ENCODE measurements around the gene GTF2H2. TPM values are rescaled to one million over a fixed set of nuclear protein-coding genes. Genes with fewer than 3 reads are reported as not detected.
"Not testable (repeated sequence)": the region's sequence is repeated elsewhere in the genome, so short reads cannot be mapped to it uniquely, and the experiment has no call there.

GTF2H2 gene
- total and polyA plus RNA-seq, 2 of the 4 experiments (the other 2 are of a cell fraction): 13.9 to 18.1 TPM

DNA sequence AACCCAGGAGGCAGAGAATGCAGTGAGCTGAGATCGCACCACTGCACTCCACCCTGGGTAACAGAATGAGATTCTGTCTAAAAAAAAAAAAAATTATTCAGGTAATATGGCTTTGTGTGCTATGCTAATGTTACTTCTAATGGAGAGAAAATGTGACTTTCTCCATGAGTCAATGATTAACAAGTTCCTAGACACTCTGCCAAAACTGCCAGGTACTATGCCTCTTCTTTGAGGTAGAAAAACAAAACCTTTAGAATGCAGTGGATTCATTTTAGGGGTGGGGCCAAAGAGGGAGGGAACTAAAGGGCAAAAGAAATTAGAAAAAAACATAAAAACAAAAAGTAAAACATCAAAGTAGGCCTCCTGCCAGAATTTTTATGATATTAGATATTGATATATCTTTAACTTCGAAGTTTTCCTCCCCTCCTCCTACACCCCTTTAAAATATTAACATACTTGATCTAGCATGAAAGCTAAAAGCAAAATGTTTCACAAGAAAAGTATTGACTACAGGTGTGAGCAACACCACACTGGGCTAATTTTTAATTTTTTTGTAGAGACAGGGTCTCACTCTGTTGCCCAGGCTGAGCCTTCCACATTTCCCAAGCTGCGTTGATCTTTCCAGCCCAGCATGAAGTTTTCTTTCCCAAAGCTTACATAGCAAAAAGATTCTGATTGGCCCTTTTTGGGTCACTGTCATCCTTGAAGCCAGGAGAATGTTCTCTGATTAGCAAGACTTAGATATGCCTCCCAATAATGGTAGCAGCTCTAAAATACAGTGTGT lies 17.0 kb upstream of the GTF2H2 start:
- H3K23ac ChIP-seq (ENCODE audit: low read depth, low read length); H3K4ac ChIP-seq (ENCODE audit: low read depth, low read length); dilution Hi-C loops (cut with HindIII; ENCODE audit: low sequenced_read_pairs, unreplicated experiment); CTCF ChIA-PET; H3K36me3 ChIP-seq (ENCODE audit: control insufficient read depth, insufficient read depth, low read length); intact Hi-C loops (cut with micrococcal nuclease); ATAC-seq (ENCODE audit: low read depth); H3K4me2 ChIP-seq (ENCODE audit: low read depth, low read length); H3K56ac ChIP-seq (ENCODE audit: extremely low read depth, insufficient read depth, low read length); H2BK15ac ChIP-seq (ENCODE audit: low read depth, low read length); H3K14ac ChIP-seq (replicated peaks; ENCODE audit: low read depth, low read length); H3K9me3 ChIP-seq (ENCODE audit: control insufficient read depth, insufficient read depth, low read length); DNase-seq; H2AK9ac ChIP-seq (replicated peaks; ENCODE audit: low read depth, low read length, poor library complexity); H2BK5ac ChIP-seq (ENCODE audit: low read depth, low read length, poor library complexity, severe bottlenecking); H3K4me1 ChIP-seq (ENCODE audit: control insufficient read depth, insufficient read depth, low read length); H3K18ac ChIP-seq (ENCODE audit: low read depth, low read length); in situ Hi-C loops (cut with MboI; ENCODE audit: low sequenced_read_pairs); H2AFZ ChIP-seq (replicated peaks; ENCODE audit: low read length, poor library complexity); H2BK20ac ChIP-seq (ENCODE audit: low read depth, low read length); H3K9me1 ChIP-seq (ENCODE audit: insufficient read depth, low read length); H4K91ac ChIP-seq (ENCODE audit: insufficient read depth, low read depth, low read length); BruUV-seq (replicated peaks); POLR2A ChIA-PET (ENCODE audit: unreplicated experiment); H3K4me3 ChIP-seq (ENCODE audit: insufficient read depth, low read depth, low read length); H4K5ac ChIP-seq (ENCODE audit: low read depth, low read length); H4K20me1 ChIP-seq (ENCODE audit: insufficient read depth, low read length); H3K79me1 ChIP-seq (ENCODE audit: low read depth in 1 of 2, low read length in 2 of 2); H2AK5ac ChIP-seq (ENCODE audit: low read depth, low read length); H3K27ac ChIP-seq (ENCODE audit: insufficient read depth, low read length); H2BK120ac ChIP-seq (ENCODE audit: low read depth, low read length); H4K8ac ChIP-seq (ENCODE audit: low read depth in 2 of 2, low read length in 2 of 2); H3K9ac ChIP-seq (ENCODE audit: low read depth, low read length); H3K27me3 ChIP-seq (ENCODE audit: control insufficient read depth, insufficient read depth, low read length): not testable (repeated sequence)
- WGBS, 2 experiments (ENCODE audit: extremely low coverage in 2 of 2, insufficient read length in 1 of 2): no CpG with 5 or more reads among the region's 3 CpGs

- H3K18ac ChIP-seq (ENCODE audit: low read depth, low read length); H3K9ac ChIP-seq (ENCODE audit: low read depth, low read length); H3K27ac ChIP-seq (ENCODE audit: insufficient read depth, low read length); H3K23ac ChIP-seq (ENCODE audit: low read depth, low read length); H2AK5ac ChIP-seq (ENCODE audit: low read depth, low read length); H3K4me1 ChIP-seq (ENCODE audit: control insufficient read depth, insufficient read depth, low read length); POLR2A ChIA-PET (ENCODE audit: unreplicated experiment); BruUV-seq (replicated peaks); H3K9me1 ChIP-seq (ENCODE audit: insufficient read depth, low read length); H2BK120ac ChIP-seq (ENCODE audit: low read depth, low read length); H3K4me2 ChIP-seq (ENCODE audit: low read depth, low read length); H4K5ac ChIP-seq (ENCODE audit: low read depth, low read length); H3K4ac ChIP-seq (ENCODE audit: low read depth, low read length); H2AK9ac ChIP-seq (replicated peaks; ENCODE audit: low read depth, low read length, poor library complexity); ATAC-seq (ENCODE audit: low read depth); H3K9me3 ChIP-seq (ENCODE audit: control insufficient read depth, insufficient read depth, low read length); H3K14ac ChIP-seq (replicated peaks; ENCODE audit: low read depth, low read length); in situ Hi-C loops (cut with MboI; ENCODE audit: low sequenced_read_pairs); CTCF ChIA-PET; H2AFZ ChIP-seq (replicated peaks; ENCODE audit: low read length, poor library complexity); H3K4me3 ChIP-seq (ENCODE audit: insufficient read depth, low read depth, low read length); intact Hi-C loops (cut with micrococcal nuclease); H4K20me1 ChIP-seq (ENCODE audit: insufficient read depth, low read length); H2BK15ac ChIP-seq (ENCODE audit: low read depth, low read length); H2BK20ac ChIP-seq (ENCODE audit: low read depth, low read length); DNase-seq; H2BK5ac ChIP-seq (ENCODE audit: low read depth, low read length, poor library complexity, severe bottlenecking); H4K8ac ChIP-seq (ENCODE audit: low read depth in 2 of 2, low read length in 2 of 2); H3K36me3 ChIP-seq (ENCODE audit: control insufficient read depth, insufficient read depth, low read length); H3K27me3 ChIP-seq (ENCODE audit: control insufficient read depth, insufficient read depth, low read length); H3K56ac ChIP-seq (ENCODE audit: extremely low read depth, insufficient read depth, low read length); dilution Hi-C loops (cut with HindIII; ENCODE audit: low sequenced_read_pairs, unreplicated experiment); H3K79me1 ChIP-seq (ENCODE audit: low read depth in 1 of 2, low read length in 2 of 2); H4K91ac ChIP-seq (ENCODE audit: insufficient read depth, low read depth, low read length): not testable (repeated sequence)
- no CpG with 5 or more reads among the region's 7 CpGs for WGBS, 2 experiments (ENCODE audit: extremely low coverage in 2 of 2, insufficient read length in 1 of 2)
Measured at GRCh38 chr5:71082898-71083297, 15.4 kb upstream of the GTF2H2 start.
